GM12878 (cell line): ENCODE results near the gene EPAS1. TPM values are rescaled to one million over a fixed set of nuclear protein-coding genes. Genes with fewer than 3 reads are reported as not detected.

Experiments
- ATAC-seq: fragments of 200-7000 bp; cut with Tn5 transposase; 3 replicates; pipeline ENCODE4 v1.9.1; 2020; ENCODE audit warnings: mild to moderate bottlenecking, moderate library complexity
- BruUV-seq: library from RNA; stranded (reverse); fragments of 400-500 nt; replicated peaks from 2 replicates; lab custom pipeline; 2021; lab: Mats Ljungman, UMichigan
- CTCF ChIA-PET: fragments of 300-600 bp; sonication (Branson Sonifier 250); formaldehyde crosslinking; extraction: SDS; loops from one replicate; lab custom pipeline; 2021; ENCODE audit warnings: inconsistent platforms; lab: Yijun Ruan, JAX
- POLR2A ChIA-PET: fragments of 350-600 bp; formaldehyde crosslinking; extraction: SDS; loops from one replicate; lab custom pipeline; 2021; ENCODE audit warnings: inconsistent platforms; lab: Charles Lee
- RAD21 ChIA-PET: fragments of 300-600 bp; sonication (Branson Sonifier 250); formaldehyde crosslinking; loops from one replicate; lab custom pipeline; 2023; ENCODE audit warnings: antibody characterized with exemption; ENCODE audit not compliant: unreplicated experiment; lab: Charles Lee
- SMC1A ChIA-PET: fragments of 300-600 bp; sonication (Branson Sonifier 250); formaldehyde crosslinking; loops from one replicate; lab custom pipeline; 2023; ENCODE audit not compliant: unreplicated experiment, uncharacterized antibody; lab: Charles Lee
- DNase-seq: peaks from one replicate; pipeline ENCODE4 v3.0.0-alpha.2; 2011; ENCODE audit warnings: low read depth, low spot score
- FAIRE-seq: peaks from 3 replicates; lab custom pipeline; 2011; peaks lifted over from hg19 to GRCh38; lab: Jason Lieb, UNC
- H2AFZ ChIP-seq: 2 replicates; pipeline ENCODE4 v1.6.0; 2011; ENCODE audit warnings: low read depth, low read length, control low read depth; ENCODE audit not compliant: control insufficient read depth
- H3K27ac ChIP-seq: 2 replicates; pipeline ENCODE4 v1.5.1; 2011; ENCODE audit warnings: control low read depth; ENCODE audit not compliant: control insufficient read depth, insufficient read depth
- H3K27me3 ChIP-seq, 2 experiments: replicated peaks in 1 of 2; 2 replicates each; pipeline versions ENCODE4 v1.6.0 to v1.6.1; 2011; ENCODE audit warnings: low read length in 1 of 2; ENCODE audit not compliant: control insufficient read depth in 2 of 2, insufficient read depth in 2 of 2
- H3K36me3 ChIP-seq, 2 experiments: 2 replicates each; pipeline ENCODE4 v1.5.1; 2011; ENCODE audit warnings: low read length in 1 of 2; ENCODE audit not compliant: control insufficient read depth in 2 of 2, insufficient read depth in 2 of 2
- H3K4me1 ChIP-seq: 2 replicates; pipeline ENCODE4 v1.6.1; 2011; ENCODE audit warnings: mild to moderate bottlenecking, low read length, moderate library complexity, mixed read lengths; ENCODE audit not compliant: control insufficient read depth, insufficient read depth
- H3K4me2 ChIP-seq: 2 replicates; pipeline ENCODE4 v1.6.0; 2011; ENCODE audit warnings: control low read depth; ENCODE audit not compliant: control insufficient read depth, insufficient read depth
- H3K4me3 ChIP-seq: fragments of 200-600 bp; sonication (generic); 2 replicates; pipeline ENCODE4 v1.5.1; 2016
- H3K79me2 ChIP-seq: 2 replicates; pipeline ENCODE4 v1.6.0; 2011; ENCODE audit warnings: low read length; ENCODE audit not compliant: control insufficient read depth, insufficient read depth
- H3K9ac ChIP-seq: 2 replicates; pipeline ENCODE4 v1.8.0; 2011; ENCODE audit warnings: low read length, control low read depth, mixed read lengths; ENCODE audit not compliant: control insufficient read depth, insufficient read depth
- H3K9me3 ChIP-seq: replicated peaks from 3 replicates; pipeline ENCODE4 v1.5.1; 2011; ENCODE audit warnings: mild to moderate bottlenecking, low read length; ENCODE audit not compliant: control insufficient read depth, insufficient read depth
- H4K20me1 ChIP-seq: 2 replicates; pipeline ENCODE4 v1.6.0; 2011; ENCODE audit not compliant: control insufficient read depth, insufficient read depth
- DPF2 ChIP-seq: fragments of 450-650 bp; IDR thresholded peaks from 2 replicates; pipeline ENCODE4 v1.6.1; 2017; ENCODE audit warnings: mild to moderate bottlenecking
- ELK1 ChIP-seq: IDR thresholded peaks from 2 replicates; pipeline ENCODE4 v1.6.1; 2012; ENCODE audit warnings: low read depth, low read length, improper control_type of control experiment
- EP300 ChIP-seq, 2 experiments: fragments of 150-350 bp in 1 of 2; IDR thresholded peaks; 2 replicates each; pipeline ENCODE4 v1.6.1; 2011 to 2012; ENCODE audit warnings: low read depth in 2 of 2, low read length in 2 of 2, borderline replicate concordance in 1 of 2, improper control_type of control experiment in 1 of 2, inconsistent platforms in 1 of 2; ENCODE audit not compliant: control insufficient read depth in 1 of 2
- NKRF ChIP-seq: fragments of 450-650 bp; conservative IDR thresholded peaks from 2 replicates; pipeline ENCODE4 v1.6.1; 2017; ENCODE audit warnings: mild to moderate bottlenecking, moderate library complexity
- PAX5 ChIP-seq: IDR thresholded peaks from 2 replicates; pipeline ENCODE4 v1.6.1; 2011; ENCODE audit warnings: low read depth, low read length, borderline replicate concordance
- POLR2AphosphoS5 ChIP-seq: IDR thresholded peaks from 2 replicates; pipeline ENCODE4 v1.6.1; 2011; ENCODE audit warnings: mild to moderate bottlenecking, low read length, inconsistent platforms
- SRF ChIP-seq, 2 experiments: IDR thresholded peaks; 2 replicates each; pipeline ENCODE4 v1.6.1; 2011; ENCODE audit warnings: low read depth in 2 of 2, low read length in 2 of 2, mild to moderate bottlenecking in 1 of 2, moderate library complexity in 1 of 2
- ZBTB4 ChIP-seq: fragments of 450-650 bp; formaldehyde crosslinking; IDR thresholded peaks from 2 replicates; pipeline ENCODE4 v1.4.0; 2022; ENCODE audit warnings: mild to moderate bottlenecking, moderate library complexity
- WGBS: methylation state at CpG from one replicate; pipeline ENCODE4 v1.1.6; 2016; ENCODE audit warnings: low lambda C conversion rate; ENCODE audit not compliant: insufficient replicate concordance, insufficient coverage; ENCODE audit errors: missing lambda C conversion rate; 5-methylcytosine and 5-hydroxymethylcytosine counted together
- in situ Hi-C: fragments of 300-500 bp; cut with MboI; formaldehyde crosslinking; loops from 9 replicates; pipeline ENCODE4 v1.14.3; 2018; ENCODE audit warnings: mixed read lengths
- intact Hi-C: fragments of 100-400 bp; cut with micrococcal nuclease; formaldehyde crosslinking; loops from one replicate; pipeline ENCODE4 v1.14.2; 2022; ENCODE audit not compliant: unreplicated experiment
- polyA plus RNA-seq, 11 experiments: library from polyadenylated mRNA; depleted of rRNA in 4 of 11; unstranded in 6 of 11; stranded (reverse) in 5 of 11; fragments of >200 nt; fragmentation: Nextera tagmentation in 4 of 11; fragmentation: Illumina TruSeq in 1 of 11; extraction: Ambion mirVana in 4 of 11; extraction: Trizol in 1 of 11; gene quantifications; 1 replicate in 1 of 11; 2 replicates in 10 of 11; pipeline versions ENCODE4 v1.2.1 to v1.2.3, GENCODE V29; 2011 to 2016; ENCODE audit warnings: inconsistent platforms in 2 of 11, missing spikeins in 2 of 11, low read depth in 1 of 11
- total RNA-seq, 4 experiments: library from RNA; depleted of rRNA in 3 of 4; stranded (reverse); fragments of >200 nt in 3 of 4; fragmentation: Illumina TruSeq in 1 of 4; extraction: Trizol in 1 of 4; gene quantifications; 2 replicates each; pipeline versions ENCODE4 v1.2.1 to v1.2.3, GENCODE V29; 2013 to 2021

Gene EPAS1
- total and polyA plus RNA-seq, 10 of the 15 experiments (the other 5 are each of a cell fraction or from before 2014, with no cell fraction given) = 0.11 to 22.0 (median 1.3) TPM; not detected in 1

GRCh38 chr2:46314065-46314835, 17.0 kb downstream of the EPAS1 start:
- in situ Hi-C loops = no loop called here
- no peaks in the 10 kb centered on the region for H3K9me3 ChIP-seq
- TF ChIP-seq PAX5 = no peak
- no peak for TF ChIP-seq POLR2AphosphoS5
- TF ChIP-seq EP300 (IDR thresholded peaks at IDR 0.05; ENCODE audit: borderline replicate concordance in 1 of 2, control insufficient read depth in 1 of 2, low read depth in 2 of 2, low read length in 2 of 2) = no peak
- no peak for TF ChIP-seq SRF (IDR thresholded peaks at IDR 0.05; ENCODE audit: low read depth in 2 of 2, low read length in 2 of 2)
- TF ChIP-seq NKRF = no peak
- no peak for TF ChIP-seq ELK1
- no peak for TF ChIP-seq ZBTB4 (CRISPR knock-in tag)
- no peak for TF ChIP-seq DPF2
- TF ChIP-seq, all 136 proteins: peak for 0
- no TSS peak for BruUV-seq
- Histone ChIP-seq H3K4me3 (no peak overlapping the region), H3K27ac (no peak overlapping the region), H3K9ac (no peak overlapping the region), H3K27me3 (0 out of 4 replicates have a peak, but pooled peaks cover 0 to 3% of the 10 kb centered on the region in 2 experiments), H2AFZ (no peak overlapping the region), H3K36me3 (no peaks in the 10 kb centered on the region), H4K20me1 (no peaks in the 10 kb centered on the region), H3K4me2 (no peak overlapping the region), H3K4me1 (no peaks in the 10 kb centered on the region), H3K79me2 (no peaks in the 10 kb centered on the region)
- ChIA-PET CTCF (interaction anchor here (0.6 to 1.9 kb wide), 2 partner anchors 19 to 49 kb away, joined by 3 to 4 read pairs; no protein-coding TSS in a partner anchor), POLR2A (interaction anchor here (1.2 kb wide), 1 partner anchor 10 kb away, joined by 4 read pairs; no protein-coding TSS in a partner anchor), SMC1A (interaction anchor here (1.0 to 2.3 kb wide), 7 partner anchors 9 to 301 kb away, joined by 3 to 9 read pairs (median 3); partner anchors contain the start of gene EPAS1), RAD21 (interaction anchor here (0.6 to 1.4 kb wide), 2 partner anchors 148 to 252 kb away, joined by 3 read pairs; no protein-coding TSS in a partner anchor)
- FAIRE-seq (no peak), ATAC-seq (no peak), DNase-seq (no peak)
- intact Hi-C loops = no loop called here
- WGBS = 37% methylated on average over 11 of the region's 11 CpGs
